NCI-H187 (cell line): ENCODE data around the gene SLC25A11.

Experiments used
- DNase-seq, 2 experiments: peaks; one replicate each; lab custom pipeline; 2025; lab: John Stamatoyannopoulos, UW

Gene SLC25A11

GRCh38 chr17:4895657-4896331 is 44.1 kb downstream of the SLC25A11 start:
- DNase-seq = no peak

DNA sequence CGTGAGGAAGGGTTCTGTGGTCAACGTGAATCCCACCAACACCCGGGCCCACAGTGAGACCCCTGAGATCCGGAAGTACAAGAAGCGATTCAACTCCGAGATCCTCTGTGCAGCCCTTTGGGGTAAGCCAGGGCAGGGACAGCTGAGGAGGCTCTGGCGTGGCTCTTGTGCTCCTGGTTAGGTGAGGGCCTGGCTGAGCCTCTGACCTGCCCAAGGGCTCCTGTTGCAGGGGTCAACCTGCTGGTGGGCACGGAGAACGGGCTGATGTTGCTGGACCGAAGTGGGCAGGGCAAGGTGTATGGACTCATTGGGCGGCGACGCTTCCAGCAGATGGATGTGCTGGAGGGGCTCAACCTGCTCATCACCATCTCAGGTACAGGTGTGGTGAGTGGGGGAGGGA is 44.7 kb downstream of the SLC25A11 start:
- DNase-seq = no peak

DNA sequence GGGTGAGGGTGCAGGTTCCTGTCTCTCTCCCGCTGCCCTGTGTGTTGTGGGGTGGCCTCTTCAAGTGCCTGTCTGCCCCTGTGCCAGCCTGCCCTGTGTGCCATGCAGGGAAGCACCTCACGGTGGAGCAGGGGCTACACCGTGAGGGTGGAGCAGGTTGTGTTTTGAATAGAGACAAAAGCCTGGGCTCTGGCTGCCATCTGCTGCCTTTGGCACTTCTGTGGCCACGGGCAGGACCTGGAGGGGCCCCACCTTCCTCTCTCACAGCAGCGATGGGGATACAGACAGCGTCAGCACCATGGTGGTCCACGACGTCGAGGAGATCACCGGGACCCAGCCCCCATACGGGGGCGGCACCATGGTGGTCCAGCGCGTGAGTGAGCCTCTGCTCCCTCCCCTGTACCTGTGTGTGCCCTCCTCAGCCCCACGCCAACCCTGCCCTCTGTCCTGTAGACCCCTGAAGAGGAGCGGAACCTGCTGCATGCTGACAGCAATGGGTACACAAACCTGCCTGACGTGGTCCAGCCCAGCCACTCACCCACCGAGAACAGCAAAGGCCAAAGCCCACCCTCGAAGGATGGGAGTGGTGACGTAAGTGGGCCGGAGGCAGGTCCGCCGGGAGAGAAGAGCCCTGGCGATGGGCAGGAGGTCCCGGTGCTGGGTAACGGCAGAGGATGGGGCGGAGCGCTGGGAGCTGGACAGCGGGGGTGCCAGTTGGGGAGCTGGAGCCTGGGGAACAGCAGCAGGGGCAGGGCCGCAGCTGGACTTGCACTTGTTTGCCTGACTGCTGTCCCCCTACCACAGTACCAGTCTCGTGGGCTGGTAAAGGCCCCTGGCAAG is 45.9 kb downstream of the SLC25A11 start:
- no peak for DNase-seq

DNA sequence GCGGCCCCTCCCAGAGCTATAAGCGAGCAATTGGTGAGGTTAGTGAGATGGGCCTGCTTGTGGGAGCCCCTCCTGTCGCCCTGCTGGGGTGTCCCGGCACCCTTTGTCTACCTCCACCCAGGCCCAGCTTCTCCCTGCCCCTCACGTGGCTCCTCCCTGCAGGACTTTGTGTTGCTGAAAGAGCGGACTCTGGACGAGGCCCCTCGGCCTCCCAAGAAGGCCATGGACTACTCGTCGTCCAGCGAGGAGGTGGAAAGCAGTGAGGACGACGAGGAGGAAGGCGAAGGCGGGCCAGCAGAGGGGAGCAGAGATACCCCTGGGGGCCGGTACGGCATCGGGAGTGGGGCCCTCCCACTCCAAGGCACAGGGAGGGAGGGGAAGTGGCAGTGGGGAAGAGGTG is 46.6 kb downstream of the SLC25A11 start:
- DNase-seq = no peak

- DNase-seq = no peak
Observed at GRCh38 chr17:4892499-4893221, 47.2 kb downstream of the SLC25A11 start.

GRCh38 chr17:4891411-4892410 is 48.1 kb downstream of the SLC25A11 start:
- no peak for DNase-seq

DNA sequence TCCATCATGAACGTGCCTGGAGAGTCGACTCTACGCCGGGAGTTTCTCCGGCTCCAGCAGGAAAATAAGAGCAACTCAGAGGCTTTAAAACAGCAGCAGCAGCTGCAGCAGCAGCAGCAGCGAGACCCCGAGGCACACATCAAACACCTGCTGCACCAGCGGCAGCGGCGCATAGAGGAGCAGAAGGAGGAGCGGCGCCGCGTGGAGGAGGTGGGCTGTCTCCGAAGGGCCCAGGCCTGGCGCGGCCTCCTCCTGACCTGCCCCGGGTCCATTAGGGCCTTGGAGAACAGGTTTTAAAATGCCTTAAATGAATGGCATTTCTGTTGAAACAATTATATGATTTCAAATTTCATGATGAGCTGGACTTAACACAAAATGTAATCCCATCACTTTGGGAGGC is 52.3 kb downstream of the SLC25A11 start:
- no peak for DNase-seq
